KG1 (cell line): ENCODE results near the gene CXXC4.

ENCODE experiments used
- DNase-seq: peaks from one replicate; lab custom pipeline; 2025; lab: John Stamatoyannopoulos, UW

CXXC4 gene

DNA sequence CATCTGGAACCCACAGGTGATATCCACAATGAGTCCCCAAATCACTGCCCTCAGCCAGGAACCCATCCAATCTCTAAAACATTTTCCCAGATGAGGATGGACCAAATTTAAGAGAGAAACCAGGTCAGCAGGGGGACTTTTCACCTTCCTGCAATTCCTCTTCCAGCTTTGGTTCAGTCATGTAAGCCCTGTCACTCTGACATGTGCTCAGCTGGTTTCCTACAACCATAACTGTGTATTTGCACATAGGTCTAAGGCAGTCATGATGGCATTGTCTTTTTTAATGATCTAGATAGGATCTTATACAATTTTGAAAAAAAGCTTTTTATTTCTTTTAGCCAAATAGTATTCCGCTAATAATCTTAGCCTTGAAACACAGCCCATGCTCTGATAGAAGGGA lies 6.5 kb downstream of the CXXC4 start:
- DNase-seq = no peak

DNA sequence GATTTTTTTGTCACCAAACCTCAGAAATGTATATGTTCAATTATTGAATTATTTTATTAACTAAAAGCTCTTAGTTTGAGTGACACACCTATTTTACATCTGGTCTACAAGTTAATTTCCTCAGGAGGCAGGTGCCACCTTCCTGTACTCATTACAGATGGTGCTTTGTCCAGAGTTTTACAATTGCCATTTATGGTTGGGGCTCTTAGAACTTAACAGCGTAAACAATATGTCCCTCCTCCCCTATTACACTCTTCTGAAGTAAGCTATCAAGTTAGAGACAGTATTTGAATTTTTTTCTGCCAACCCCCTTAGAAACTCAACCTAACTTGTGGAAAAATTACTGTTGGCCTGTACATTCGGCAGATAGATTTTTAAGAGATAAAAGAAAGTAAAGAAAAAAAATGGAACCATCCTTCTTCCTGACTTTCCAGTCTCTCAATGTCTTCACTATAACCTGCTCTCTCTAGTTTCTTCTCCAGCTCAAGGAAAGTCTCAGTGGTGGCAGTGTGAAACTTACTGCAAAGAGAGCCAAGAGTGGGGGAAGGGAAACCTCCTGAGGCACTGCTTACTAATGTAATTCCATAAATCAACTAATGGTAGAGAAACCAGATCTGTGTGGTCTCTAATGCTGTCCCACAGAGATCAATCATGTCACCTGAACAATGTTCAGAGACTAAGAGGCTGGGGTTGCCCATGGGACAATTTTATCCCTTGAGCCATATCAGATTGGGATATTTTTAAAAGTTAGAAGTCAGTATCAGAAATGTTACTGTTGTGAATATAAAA lies 7.8 kb downstream of the CXXC4 start:
- DNase-seq = no peak

DNA sequence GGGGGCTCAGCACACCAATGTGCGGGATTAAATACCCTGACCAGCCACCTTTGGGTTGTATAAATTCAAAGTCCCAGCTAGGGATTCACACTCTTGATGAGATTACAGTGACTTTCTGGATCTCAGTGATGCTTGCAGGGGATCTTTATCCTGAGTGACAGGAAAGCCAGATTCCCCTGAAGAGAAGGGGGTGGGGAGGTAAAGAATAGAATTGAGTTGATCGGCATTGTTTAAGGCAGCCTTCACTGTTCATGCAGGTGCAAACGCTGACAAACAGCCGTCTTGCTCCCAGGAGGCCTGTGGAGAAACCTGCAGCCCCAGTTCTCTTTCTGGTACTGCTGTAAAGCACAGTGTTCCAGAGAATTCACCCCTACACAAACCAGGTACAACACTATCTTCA lies 19.0 kb downstream of the CXXC4 start:
- no peak for DNase-seq

DNA sequence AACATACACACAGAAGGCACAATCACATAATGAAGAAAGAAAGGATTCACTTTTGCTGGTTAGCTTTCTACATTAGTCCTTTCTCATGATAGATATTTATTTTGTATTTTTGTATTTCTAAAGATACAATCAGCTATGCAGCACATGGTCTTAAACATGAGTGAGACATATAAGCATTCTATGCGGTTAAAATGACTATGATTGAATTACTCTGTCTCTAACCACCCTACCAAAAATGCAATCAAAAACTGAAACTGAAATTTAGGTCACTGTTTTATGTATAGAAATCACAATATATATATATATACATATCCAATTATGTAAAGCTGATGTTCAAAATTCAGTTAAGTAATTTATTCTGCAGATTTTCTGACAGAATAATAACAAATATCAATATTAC lies 21.9 kb downstream of the CXXC4 start:
- DNase-seq = no peak

DNA sequence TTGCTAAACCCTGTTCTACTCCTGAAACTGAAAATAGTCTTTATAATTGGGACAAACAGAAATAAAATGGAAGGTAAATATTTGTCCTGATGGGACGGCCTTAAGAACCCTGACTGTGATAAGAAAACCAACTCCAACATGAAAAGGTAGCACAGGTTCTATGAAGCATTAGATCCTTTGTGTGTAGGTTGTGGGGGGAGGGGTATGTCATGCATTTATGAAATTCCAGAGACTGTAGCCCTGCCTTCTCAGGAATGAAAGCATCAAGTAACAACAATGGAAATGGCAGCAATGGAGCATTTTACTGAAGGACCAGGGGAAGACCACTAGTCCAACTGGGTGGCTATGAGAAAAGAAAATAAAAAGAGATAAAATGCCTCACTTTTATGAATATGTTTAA lies 23.9 kb downstream of the CXXC4 start:
- no peak for DNase-seq

DNA sequence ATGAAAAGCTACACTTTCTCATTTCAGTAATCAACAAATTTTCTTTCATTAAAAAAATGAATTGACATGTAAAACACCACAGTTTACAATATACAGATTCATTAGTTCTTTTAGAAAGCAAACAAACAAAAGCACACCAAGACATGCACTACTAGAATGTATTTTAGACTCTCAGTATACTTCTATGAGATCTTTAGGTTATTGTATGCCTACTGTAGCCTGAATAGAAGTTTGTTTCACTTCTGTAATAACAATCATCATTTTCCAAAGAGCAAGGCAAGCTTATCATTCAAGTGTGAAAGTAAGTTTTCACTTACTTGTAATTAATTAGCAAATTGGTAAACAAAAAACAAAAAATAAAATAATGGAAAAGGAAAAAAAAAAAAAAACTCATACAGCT lies 24.9 kb downstream of the CXXC4 start:
- no peak for DNase-seq

DNA sequence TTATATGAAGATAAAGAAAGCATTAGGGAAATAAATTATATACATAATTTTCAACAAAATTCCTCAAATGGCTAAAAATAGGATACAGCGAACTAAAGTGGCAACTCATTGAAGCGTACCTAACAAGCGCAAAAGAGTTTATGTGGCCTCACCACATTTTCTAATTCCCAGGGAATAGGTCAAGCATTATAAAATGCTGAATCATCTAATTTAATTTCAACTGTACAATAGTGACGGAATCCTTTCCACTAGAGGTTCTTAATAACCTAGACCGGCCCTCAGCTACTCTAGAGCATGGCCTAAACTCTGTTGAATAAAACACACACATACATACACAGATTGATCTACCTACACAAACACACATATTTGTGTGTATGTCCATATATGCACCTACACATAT lies 29.1 kb downstream of the CXXC4 start:
- DNase-seq = no peak

DNA sequence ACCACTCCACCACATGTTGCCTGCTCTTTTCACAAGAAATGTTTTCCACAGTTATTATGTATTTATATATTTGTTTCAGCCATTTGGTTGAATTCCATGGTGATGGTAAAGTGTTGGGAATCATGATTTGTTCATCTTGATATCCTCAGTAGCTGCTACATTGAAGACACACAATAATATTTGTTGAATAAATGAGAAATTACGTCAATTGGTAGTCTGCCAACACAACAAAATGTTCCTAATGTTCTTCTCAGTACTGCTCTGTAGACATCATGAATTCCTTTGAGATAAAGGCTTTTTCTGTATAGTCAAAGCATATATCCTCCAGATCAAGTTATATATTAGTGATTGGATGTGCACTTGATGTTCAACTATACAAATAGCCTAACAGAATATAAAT lies 29.5 kb downstream of the CXXC4 start:
- no peak for DNase-seq

DNA sequence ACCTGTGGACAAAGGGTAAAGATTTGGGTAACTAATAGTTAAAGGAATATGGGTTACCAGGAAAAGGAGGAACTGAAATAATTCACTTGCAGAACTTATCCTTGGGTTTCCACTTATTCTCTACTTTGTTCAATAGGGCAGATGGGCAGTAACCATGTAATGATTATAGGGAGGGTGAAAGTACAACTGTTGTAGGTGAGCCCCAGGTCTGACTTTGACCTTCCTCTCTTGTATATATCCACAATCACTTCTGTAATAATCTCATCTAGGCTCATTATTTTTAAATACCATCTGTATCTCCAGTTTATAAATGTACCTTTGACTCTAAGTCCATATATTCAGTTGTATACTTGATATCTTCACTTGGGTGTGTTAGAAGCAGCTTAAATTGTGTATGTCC lies 32.1 kb downstream of the CXXC4 start:
- DNase-seq = no peak

DNA sequence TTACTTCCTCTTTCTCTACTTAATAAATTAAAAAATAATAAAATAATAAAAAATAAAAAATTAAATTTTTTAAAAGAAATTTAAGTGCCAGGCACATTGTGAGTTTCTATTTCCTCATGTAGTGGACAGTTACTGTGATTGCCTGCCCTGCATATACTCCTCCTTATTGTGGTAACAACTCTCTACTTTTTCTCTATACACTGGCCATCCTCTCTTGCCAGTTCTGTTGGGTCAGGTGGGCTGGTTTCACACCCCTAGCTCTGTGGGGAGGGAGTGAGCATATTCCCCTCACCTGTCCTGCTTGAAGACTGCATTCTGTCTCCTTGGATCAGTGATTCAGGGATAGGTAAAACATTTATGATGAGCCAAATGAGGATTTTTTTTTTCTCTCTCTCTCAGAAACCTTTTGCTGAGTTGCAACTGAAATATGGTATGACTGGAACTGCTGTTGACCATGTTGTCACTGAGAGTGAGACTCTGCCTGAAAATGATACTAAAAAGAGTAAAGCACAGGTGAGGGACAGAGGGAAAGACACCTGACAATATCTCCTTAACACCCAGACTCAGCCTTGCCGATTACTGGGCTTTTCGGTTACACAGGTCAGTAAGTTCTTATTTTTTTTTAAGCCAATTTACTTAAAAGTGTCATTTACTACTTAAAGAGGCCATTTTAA lies 37.2 kb downstream of the CXXC4 start:
- no peak for DNase-seq

DNA sequence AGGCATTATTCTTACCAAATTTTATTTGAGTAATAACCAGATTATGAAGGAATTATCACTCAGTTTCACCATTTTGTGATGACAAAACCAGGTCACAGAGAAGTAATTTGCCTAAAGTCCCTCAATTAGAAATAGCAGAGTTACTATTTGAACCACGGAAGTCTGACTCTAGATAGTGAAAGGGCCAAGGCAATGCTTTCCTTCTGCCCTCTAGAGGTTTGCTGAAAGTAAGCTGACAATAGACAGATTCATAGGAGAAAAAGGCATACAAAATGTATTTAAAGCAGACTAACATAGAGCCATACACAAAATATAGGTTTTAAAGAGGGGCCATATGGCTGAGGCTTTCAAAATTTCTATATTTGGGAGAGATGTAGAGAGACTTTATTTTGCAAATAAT lies 43.1 kb downstream of the CXXC4 start:
- no peak for DNase-seq

DNA sequence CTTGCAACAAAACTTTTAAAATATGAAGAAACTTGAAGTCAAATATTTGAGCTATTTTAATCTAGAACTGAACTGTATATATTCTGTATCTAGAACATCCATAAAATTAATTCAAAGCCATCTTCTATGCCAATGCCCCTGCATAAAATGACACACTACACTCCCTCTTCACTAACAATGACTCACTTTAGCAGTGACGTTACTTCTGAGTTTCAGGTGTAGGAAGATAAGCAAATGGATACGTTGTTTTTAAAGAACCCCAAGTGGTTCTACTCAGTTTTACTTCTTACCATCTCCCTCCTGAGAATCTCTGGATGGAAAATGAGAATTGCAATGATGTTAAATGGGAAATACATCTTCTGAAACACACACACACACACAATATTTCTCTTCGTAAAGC lies 45.2 kb downstream of the CXXC4 start:
- no peak for DNase-seq

DNA sequence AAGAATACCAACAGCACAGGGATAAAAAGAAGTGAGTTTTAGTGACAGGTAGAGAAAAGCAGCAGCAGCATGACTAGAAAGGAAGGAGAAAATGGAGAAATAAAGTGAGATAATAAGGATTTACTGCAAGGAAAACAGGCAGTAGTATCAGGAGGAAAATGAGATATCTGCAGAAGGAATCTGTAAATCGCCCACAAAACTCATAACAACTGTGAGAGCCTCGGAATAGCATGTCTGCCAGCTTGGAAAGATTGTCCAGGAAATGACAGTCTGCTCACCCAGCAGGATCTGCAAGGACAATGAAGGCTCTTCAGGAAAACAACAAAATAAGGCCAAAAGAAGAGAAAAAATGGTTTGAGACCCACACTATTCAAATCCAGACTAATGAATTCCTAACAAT lies 47.4 kb downstream of the CXXC4 start:
- no peak for DNase-seq

DNA sequence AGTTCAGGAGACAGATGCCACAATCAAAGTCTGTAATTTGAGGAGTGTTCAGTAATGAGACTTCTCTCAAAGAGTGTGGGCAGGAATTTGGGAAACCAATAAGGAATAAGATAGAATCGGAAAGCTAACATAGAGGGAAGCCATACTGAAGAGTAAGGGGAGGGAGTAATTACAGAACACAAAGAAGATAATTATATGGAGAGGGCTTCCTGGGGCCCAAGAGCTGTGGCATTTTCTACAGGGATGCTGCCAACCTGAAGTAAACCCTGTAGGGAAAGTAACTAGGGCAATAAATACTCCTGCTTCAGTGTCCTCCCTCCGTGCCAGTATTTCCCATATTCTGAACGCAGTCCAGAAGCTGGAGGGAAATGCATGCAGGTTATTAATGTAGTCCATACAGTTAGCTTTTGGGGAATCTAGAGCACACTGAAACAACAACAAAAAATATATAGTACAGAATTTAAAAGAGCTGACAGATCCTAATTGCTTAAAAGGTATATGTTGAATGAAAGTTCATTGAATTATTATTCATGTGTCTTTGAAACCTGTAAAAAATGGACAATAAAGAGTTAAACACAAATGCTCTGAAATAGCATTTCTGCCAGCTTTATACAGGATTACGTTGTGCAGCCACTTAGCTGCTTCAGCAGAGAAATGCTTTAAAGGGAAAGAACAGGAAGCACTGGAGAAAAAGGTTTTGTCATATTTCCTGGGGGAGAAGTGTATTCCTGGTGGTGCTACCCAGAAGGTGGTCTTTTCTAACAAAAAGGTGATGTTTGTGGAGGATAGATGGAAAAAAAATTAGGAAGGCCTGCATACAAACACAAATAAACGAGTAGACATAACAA lies 48.0 kb downstream of the CXXC4 start:
- DNase-seq = no peak

DNA sequence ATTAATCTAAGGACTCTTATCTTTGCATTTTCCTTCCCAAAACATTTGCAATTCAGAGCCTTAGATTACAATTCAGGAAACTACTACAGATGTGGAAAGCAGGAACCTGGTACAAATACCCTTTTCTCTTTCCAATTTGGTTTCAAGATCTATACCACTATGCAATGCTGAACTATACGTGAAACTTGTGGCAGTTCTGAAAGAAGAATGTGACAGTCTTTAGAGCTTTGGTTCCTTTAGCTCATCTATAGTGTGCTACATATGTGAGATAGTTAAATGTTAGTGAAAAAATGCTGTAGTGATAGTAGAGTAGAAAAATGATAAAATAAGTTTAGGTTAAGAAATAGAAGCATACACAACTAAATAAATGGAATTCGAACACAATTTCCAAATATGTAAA lies 50.0 kb downstream of the CXXC4 start:
- DNase-seq = no peak

DNA sequence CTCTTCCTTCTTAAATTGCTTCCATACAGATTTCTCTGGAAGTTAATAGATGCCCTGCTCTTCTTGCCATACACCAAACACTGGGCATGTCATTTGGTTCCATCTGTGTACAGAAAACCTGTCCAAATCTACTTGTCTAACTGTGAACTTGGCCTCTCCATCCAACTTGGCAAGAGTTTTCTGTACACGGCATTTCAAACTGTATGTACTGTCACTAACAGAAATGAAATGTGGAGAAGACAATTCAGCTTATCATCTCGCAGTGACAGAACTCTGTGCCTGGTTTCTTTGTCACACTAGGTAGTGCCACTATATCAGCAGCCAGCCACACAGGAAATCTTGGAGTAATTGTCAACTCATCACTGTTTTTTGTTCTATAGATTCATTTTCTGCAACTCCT lies 58.2 kb downstream of the CXXC4 start:
- no peak for DNase-seq

DNA sequence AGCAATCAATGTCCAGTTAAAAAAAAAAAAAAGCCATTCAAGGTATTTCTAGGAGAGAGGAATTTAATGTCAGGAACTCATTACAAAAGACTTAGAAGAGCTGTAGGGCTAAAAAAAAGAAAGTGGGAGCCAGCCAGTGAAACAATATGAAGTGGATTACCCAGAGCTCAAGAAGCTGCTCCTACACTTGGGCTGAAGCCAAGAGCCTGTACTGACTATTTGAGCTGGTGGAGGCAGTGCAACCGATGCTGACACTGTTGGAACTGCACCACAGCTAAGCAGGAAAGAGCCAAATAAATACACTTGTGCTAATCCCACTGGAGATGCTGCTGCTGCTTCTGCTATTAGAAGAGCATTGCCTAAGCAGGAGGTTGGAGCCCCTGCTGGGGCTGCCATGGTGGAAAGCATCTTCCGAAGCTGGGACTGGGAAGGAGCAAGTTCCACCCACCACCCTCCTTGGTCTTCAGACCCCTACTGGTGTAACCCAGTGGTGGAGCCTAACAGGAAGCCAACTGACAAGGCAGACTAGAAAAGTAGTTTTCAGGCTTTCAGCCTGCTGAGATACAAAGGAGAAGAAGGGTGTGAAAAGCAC lies 65.4 kb downstream of the CXXC4 start:
- no peak for DNase-seq

DNA sequence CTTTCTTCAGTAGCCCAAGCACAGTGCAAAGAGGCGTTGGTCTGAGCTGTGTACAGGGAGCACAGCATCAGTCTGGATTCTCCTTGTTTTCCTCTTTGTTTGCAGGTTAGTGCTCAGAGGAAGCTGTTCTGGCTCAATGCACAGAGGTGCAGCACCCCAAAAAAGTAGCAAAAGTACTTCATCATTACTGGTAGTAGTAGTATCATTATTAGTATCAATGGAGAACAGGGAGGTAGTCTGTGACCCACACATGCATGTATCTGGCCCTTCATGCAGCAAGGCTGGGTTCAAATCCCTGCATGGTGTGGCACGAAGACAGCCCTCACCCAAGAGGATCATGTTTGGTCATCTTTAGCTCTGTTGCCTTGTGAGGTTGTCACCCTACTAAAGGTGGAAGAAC lies 68.7 kb downstream of the CXXC4 start:
- DNase-seq = no peak

DNA sequence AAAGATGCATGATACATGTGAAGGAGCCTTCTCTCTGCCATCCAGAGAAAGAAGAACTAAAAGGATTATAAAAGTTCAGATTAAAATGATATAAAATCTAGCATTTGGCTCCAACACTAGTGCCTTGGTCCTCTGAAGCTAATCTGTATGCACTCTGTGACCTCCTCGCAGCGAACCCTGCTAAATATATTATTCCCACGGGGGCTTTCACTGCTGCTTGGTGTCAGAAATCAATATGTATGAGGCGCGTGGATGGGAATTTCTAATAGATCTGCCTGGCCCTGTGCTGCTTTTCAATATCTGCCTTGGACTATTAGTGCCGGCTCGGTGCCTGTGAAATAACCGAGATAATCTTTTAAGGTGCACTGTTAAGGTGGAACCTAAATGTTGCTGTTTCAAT lies 69.7 kb downstream of the CXXC4 start:
- DNase-seq = no peak

DNA sequence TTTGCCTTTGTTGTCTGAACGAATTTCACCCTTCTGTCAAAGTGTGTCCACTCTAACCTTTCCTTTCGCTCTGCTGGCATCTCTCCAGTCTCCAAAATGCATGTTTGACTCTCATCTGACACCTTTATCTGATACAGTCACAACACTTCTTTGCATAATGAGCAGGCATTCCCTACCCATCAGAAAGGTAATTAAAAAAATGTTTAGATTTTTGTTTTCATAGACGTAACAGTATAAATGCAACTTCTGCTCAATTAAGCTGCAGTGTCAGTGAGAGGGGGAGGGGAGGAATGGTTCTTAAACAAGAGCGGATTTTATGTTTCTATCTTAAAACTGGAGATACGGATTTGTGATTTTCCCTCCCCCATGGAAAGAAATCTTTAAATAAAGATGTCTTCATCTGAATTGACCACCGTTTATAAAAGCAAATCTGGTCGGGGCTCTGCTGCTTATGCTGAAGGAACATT lies 70.2 kb downstream of the CXXC4 start:
- DNase-seq = no peak

DNA sequence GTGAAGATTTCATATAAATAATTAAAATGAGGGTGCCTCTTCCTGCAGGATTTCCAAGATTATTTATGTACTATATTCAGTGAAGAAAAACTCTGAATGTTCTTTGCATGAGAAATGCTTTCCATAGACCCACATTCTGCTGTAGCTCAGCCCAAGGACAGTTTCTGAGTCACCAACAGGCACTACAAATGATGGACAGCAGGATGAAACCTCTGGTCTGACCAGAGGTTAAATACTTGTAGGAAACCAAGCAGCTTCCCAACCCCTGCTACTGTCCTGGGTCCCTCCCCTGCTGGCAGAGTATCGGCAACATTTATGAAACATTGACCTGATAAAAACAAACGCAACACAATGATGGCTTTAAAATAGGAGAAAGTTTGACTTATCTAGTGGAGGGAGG lies 73.1 kb downstream of the CXXC4 start:
- DNase-seq = no peak

DNA sequence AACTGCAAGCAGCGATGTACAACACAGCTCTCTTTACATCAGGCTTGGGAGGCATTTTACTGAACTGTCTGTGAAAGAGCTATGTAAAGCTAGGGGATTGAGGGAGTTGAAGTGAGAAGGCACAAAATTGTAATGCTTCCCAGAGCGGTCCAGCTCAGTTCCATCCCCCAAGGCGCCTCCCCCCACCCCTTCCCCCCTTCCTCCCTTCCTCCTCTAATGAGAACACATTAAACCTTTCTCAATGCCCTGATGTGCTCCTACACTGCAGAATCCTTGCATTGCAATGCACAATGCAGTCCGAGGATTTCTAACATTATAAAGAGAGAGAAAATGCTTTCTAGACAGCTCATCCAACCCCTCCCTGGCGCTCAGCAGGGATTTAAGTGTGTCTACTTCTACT lies 73.9 kb downstream of the CXXC4 start:
- DNase-seq = no peak
